ENCODE results near the gene ACOT11. TPM values are rescaled to one million over a fixed set of nuclear protein-coding genes. Genes with fewer than 3 reads are reported as not detected.
A peak's percentile ranks its signal among the peaks of the same experiment; 100 is the strongest.

ACOT11 gene
- total and polyA plus RNA-seq, 2 of the 13 experiments (the other 11 are each of a cell fraction or from before 2014, with no cell fraction given), result 2.6 to 3.3 TPM

DNA sequence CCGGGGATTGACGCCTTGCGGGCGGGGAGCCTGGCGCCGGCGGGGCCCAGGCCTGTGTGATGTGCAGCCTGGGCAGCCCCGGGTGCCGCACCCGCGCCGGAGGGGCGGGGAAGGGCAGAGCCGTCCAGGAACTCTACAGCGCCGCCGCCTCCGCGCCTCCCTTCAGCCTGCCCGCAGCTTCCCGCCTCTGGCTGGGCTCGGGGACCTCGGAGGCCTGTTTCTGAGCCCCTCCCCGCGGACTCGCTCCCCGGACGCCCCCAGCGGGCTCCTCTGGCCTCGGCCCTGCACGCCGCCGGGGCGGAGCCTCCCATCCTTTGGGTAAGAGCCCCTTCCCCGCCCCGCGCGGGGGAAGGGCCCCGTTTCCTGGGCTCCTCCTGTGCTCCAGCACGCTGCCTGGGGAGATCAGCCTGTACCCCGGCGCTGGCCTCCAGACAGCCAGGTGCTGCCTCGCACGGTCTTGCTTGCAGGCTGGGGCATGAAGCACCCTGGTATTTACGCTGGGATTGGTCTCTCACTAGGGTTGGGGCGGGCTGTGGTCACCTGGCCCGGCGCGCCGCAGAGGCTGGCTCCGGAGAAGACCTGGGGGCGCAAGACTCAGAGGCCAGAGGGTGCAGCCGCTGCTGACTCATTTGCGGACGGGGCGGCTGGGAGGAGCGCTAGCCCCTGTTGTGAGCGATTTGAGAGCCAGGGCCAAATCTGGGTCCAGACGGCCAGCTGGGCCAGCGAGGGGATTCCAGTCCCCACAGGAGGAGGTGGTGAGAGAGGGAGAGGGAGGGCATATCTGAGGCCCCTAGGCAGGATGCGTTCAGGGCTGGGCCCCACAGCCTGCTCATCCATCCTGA, 5.7 kb upstream of the ACOT11 start (continued):
- TF ChIP-seq ZUFSP (CRISPR knock-in tag; IDR thresholded peaks at IDR 0.05; ENCODE audit: borderline replicate concordance) (no peak), ZBTB42 (CRISPR knock-in tag; IDR thresholded peaks at IDR 0.05) (0 out of 2 replicates have a peak, but pooled peaks have one; percentile 26), ZKSCAN8 (CRISPR knock-in tag; IDR thresholded peaks at IDR 0.05; ENCODE audit: borderline replicate concordance) (no peak), DNMT3B (CRISPR knock-in tag; conservative IDR thresholded peaks at IDR 0.05) (no peak), ZNF552 (CRISPR knock-in tag; IDR thresholded peaks at IDR 0.05; ENCODE audit: borderline replicate concordance) (no peak; the same call in none of the 2 replicates), HOXA9 (CRISPR knock-in tag; IDR thresholded peaks at IDR 0.05; ENCODE audit: borderline replicate concordance) (peak; percentile 66; the same call in 1 of the 2 replicates), TIGD3 (CRISPR knock-in tag; IDR thresholded peaks at IDR 0.05; ENCODE audit: borderline replicate concordance) (no peak), POLR2AphosphoS2 (IDR thresholded peaks at IDR 0.05; ENCODE audit: low read depth, low read length) (no peak), GRHL1 (CRISPR knock-in tag; conservative IDR thresholded peaks at IDR 0.05) (no peak), ZNF766 (CRISPR knock-in tag; IDR thresholded peaks at IDR 0.05; ENCODE audit: borderline replicate concordance) (peak; percentile 88; the same call in 1 of the 2 replicates), NFYB (CRISPR knock-in tag; IDR thresholded peaks at IDR 0.05) (peak; percentile 26; the same call in 1 of the 2 replicates), ZNF776 (CRISPR knock-in tag; IDR thresholded peaks at IDR 0.05) (no peak), ZFP36 (IDR thresholded peaks at IDR 0.05; ENCODE audit: borderline replicate concordance, low read depth, low read length, partially characterized antibody) (no peak), BHLHE40 (IDR thresholded peaks at IDR 0.05; ENCODE audit: low read length) (no peak), CEBPZ (IDR thresholded peaks at IDR 0.05; ENCODE audit: low read length) (no peak), ZMYM2 (CRISPR knock-in tag; IDR thresholded peaks at IDR 0.05) (no peak), ZNF720 (CRISPR knock-in tag; IDR thresholded peaks at IDR 0.05) (no peak)
- TF ChIP-seq, protein P1, sequence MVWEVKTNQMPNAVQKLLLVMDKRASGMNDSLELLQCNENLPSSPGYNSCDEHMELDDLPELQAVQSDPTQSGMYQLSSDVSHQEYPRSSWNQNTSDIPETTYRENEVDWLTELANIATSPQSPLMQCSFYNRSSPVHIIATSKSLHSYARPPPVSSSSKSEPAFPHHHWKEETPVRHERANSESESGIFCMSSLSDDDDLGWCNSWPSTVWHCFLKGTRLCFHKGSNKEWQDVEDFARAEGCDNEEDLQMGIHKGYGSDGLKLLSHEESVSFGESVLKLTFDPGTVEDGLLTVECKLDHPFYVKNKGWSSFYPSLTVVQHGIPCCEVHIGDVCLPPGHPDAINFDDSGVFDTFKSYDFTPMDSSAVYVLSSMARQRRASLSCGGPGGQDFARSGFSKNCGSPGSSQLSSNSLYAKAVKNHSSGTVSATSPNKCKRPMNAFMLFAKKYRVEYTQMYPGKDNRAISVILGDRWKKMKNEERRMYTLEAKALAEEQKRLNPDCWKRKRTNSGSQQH (CRISPR knock-in tag; IDR thresholded peaks at IDR 0.05; ENCODE audit: low read depth), result no peak

All from HepG2 (cell line).